SKM-1 treated with dmso at 0.1 percent for 144 hours (cell line): ENCODE data around the gene RBM20.

ENCODE experiments used
- DNase-seq: peaks from one replicate; lab custom pipeline; 2025; ENCODE audit not compliant: unreplicated experiment; lab: John Stamatoyannopoulos, UW

Gene RBM20

GRCh38 chr10:110804376-110804775 is 160.2 kb downstream of the RBM20 start:
- DNase-seq: no peak

DNA sequence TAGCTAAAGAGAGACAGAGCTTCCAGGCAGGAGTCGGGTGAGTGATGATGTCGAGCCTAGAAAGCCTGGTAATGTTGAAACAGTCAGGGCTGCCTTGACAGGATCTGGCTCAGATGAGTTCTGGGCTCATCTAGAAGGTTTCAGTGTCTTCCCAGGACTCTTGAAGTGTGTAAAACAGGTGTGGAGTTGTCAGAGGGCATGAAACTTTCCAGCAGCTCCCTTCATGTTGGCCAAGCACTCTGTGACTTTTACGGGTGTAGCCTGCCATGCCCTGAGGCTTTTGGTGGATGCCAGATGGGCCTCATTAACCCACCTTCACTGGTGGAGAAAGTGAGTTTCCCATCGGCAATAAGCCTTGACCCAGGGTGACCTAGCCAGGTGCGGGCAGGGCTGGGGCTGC is 161.2 kb downstream of the RBM20 start:
- no peak for DNase-seq

DNA sequence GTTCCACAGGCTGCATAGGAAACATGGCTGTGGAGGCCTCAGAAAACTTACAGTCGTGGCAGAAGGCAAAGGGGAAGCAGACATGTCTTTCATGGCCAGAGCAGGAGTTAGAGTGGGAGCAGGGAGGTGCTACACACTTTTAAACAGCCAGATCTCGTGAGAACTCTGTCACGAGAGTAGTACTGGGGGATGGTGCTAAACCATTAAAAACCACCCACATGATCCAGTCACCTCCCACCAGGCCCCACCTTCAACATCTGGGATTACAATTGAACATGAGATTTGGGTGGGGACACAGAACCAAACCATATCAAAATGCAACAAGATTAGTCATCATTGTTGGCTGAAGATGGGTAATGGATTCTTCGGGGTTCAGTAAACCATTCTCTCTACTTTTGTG is 162.2 kb downstream of the RBM20 start:
- no peak for DNase-seq

- DNase-seq: no peak
Measured at GRCh38 chr10:110808123-110808522, 164.0 kb downstream of the RBM20 start.

DNA sequence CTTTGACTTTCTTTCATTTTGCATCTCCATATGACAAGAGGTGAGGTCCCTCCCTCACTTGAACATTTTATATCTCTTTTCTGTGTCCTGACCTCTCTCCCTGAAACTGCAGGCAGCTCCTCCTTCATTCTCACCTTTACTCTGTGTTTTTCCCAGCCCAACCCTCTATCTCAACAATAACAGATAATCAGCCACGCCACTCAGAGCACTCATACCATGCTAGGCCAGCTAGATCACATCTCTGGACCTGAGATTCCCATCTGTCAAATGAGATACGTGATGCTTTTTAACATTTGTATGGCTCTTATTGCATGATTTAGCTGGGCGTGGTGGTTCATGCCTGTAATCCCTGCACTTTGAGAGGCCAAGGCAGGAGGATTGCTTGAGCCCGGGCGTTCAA is 164.5 kb downstream of the RBM20 start:
- no peak for DNase-seq

- DNase-seq: no peak
Measured at GRCh38 chr10:110810625-110811024, 166.5 kb downstream of the RBM20 start.

DNA sequence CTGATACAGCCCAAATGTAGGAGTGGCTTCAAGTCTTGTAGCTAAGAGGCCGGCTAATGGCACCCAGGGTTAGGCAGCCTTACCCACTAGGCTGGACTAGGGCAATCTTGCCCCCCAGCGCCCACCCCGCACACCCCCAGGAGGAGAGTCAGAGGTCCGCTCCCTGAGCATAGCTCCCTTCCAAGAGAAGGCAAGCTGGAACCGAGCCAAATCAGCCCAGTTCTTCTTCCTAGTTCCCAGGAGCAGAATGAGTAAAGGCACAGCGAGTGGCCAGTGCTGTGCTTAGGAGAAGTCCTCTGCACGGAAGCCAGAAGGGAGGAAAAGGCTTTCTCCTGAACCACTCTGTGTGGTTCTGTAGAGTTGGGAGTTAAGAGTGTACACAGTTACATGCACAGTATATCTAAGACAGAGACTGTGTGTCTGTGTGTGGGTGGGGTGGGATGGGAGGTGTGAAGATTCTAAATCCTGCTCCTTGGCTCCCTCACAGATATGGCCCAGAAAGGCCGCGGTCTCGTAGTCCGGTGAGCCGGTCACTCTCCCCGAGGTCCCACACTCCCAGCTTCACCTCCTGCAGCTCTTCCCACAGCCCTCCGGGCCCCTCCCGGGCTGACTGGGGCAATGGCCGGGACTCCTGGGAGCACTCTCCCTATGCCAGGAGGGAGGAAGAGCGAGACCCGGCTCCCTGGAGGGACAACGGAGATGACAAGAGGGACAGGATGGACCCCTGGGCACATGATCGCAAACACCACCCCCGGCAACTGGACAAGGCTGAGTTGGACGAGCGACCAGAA is 167.8 kb downstream of the RBM20 start:
- no peak for DNase-seq

GRCh38 chr10:110812583-110812982 is 168.4 kb downstream of the RBM20 start:
- DNase-seq: no peak

- no peak for DNase-seq
Measured at GRCh38 chr10:110813743-110814472, 169.8 kb downstream of the RBM20 start.

DNA sequence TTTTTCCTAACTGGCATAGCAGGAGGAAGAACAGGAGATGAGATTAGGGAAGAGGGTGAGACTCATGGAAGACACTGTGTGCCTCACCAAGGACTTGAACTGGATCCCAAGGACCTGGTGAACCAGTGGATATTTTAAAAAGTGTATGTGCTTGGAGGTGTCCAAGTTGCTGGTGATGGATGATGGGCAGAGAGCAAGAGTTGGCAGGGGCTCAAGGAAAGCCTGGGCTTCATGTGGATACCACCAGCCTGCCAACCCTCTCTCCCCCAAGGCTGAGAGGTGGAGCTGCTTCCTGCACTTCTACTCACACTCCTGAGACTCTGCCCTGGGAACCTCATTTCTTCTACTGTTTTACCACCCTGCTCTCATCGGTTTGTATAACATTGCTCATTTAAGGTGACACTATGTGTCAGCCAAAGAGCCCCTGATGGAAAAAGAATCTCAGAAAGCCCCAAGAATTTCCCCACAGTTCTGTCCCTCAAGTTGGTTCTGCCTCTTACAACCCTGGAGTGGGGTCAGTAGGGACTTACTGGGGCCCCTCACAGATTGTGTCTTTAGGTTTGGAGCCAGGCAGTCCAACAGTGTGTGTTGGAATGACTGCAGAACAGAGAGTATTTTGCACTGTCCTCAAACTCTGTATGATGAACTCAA is 171.3 kb downstream of the RBM20 start:
- no peak for DNase-seq

- DNase-seq: no peak
Measured at GRCh38 chr10:110817614-110818013, 173.5 kb downstream of the RBM20 start.

DNA sequence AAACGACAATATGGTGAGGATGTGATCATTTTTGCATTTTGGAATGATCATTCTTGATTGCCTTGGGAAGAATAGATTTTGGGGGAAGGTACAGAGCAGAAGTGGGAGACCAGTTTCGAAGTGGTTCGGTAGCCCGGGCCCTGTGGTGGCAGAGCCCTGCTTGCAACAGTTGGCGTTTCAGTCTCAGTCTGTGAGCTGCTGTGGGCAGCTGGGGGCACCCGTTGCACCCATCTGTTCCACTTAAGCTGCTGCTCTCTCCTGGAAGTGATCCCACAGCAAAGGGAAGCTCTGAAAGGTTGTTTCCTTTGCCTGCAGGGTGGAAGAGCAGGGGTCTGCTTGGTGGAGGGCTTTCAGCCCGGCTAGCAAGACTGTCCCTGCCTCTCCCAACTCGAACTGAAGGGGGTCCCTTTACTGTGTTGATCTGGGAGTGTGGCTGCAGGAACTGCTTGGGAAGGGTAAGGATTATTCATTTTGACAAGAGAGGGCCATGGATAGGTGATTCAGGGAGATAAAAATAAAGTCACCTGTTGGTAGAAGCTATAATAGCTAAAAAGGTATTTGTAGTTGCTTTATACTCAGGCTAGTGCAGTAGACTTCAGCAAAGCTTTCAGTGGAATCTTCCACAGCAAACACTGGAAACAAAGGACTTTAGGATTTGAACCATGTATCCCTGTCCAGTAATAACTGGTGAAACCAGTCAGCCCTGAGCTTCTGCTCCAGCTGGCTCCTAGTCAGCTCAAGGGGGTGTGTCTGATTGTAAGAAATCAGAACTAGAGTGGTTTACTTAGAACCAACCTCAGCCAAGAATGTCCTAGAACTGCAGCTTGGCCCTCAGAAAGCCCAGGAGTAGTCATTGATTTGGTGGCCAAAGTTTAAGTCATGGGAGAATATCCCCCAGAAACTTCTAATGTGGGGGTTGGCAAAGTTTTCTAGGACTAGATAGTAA is 174.4 kb downstream of the RBM20 start:
- DNase-seq: no peak

DNA sequence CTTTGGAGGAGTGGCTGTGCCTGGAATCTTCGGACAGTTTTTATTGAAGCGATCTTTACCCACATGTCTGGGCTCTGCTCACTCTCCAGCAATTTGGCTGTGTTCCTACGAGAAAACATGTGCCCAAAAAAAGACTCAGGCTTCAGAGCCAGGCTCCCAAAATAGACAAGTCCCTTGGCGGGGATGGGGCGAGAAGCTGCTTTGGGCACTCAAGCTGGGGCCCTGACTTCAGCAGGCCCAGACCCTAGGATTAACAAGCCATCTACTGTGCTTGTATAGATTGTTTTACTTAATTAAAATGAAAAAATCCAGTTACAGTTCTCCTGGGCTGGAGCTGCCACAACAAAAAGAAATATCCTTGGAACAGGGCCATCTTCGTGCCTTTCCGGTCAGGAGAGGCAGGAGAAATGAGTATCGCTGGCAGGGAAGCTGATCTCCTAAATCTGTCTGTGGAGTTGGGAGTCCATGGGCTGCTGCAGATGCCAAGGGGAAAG is 176.2 kb downstream of the RBM20 start:
- no peak for DNase-seq

GRCh38 chr10:110821508-110821907 is 177.4 kb downstream of the RBM20 start:
- DNase-seq: no peak

DNA sequence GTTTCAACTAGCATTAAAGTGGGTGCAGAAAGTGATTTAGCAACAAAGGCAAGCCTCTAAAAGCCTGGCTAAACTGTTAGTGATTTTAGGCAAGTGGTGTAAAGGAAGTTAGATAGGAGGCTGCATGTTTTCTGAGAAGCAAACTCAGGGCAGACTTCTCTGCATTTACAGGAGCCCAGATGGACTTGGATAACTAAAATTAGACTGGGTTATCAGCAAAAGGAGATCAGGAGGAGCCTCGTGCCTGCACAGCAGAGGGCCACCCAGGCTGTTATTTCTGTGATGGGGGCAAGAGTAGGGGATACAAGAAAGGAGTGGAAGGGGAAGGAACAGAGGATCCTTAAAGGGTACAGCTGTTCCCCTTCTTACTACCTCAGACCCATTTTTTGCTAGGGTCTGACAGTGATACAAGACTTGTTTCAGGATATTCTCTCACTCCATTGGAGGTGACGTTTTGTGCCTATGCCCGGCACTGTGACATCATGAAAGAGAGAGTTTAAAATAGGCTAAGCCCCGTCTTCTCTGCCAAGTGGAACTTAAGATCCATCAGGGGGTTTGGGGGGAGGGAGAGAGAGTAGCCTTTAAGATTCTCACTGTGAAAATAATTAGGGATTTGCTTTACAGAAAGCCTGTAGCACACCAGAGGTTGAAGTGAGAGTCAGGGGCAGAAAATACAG is 178.0 kb downstream of the RBM20 start:
- no peak for DNase-seq

DNA sequence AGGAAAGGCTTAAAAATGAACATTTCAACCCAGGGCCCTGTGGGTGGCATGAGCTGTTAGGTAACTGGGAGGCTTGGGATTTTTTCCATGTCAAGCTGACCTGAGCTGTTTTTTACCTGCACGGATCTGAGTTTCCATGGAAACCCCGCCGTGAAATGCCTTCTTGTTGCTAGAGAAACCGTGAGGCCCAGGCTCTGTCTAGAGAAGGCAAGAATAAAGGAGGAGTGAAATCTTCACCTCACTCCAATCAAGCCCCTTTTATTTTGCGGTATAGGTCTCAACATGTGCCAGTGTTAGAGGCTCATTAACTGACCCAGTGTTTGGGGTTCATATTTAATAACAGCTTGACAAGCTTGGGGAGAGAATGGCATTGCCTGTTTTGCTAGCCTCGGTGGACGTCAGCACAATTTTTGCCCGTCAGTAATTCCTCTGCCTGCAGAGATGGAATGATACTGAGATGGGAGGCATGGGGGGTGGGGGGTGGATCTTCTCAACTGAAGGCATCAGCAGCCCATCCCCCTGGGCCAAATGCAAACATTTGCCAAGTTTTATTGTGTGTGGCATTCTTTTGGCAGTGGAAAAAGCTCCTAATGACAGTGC is 178.7 kb downstream of the RBM20 start:
- DNase-seq: no peak

DNA sequence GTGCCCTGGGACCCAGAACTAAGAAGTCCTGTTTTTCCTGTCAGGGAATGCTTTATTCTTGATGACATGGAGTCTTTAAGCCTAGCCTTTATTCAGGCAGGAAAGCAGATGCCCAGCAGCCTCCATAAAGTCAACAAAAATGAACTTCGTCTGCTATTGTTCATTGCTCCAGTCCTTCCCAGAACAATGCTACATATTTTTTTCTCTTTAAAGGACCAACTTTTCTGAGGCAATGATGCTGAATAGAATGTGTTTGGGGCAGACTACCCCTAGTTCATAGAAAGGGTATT is 180.0 kb downstream of the RBM20 start:
- no peak for DNase-seq

GRCh38 chr10:110824660-110825059 is 180.5 kb downstream of the RBM20 start:
- no peak for DNase-seq

DNA sequence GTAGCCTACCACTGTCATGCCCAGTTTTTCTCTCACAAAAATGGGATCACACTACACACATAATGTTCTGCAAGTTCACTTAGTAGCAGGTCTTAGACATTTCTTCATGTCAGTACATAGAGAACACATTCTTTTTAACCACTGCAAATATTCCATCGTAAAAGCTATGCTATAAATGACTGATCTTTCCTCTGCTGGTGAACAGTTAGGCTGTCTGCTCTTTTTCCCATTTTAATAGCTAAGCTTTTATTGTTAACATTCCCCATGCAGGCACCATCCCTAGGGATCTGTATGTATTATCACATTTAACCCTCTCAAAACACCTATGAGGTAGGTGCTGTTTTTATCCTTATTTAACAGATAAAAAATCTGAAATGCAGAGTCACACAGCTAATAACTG is 181.4 kb downstream of the RBM20 start:
- DNase-seq: no peak

DNA sequence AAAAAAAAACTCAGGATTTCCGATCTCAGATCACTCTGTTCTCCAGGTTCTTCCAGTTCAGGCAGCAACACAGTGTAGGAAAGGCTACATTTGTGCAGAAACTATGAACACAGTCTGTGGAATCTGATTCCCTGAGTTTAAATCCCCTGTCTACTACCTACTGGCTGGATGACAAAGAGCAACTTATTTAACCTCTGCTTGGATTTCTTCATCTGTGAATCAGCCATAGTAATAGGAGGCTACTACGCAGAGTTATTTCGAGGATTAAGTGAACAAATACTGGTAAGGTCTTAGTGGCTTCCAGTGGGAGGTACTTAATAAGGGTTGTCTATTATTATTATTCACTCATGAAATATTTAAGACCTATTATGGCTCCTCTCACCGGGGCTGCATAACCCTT is 183.3 kb downstream of the RBM20 start:
- no peak for DNase-seq
